HG03135 (cell line): Measurements from ENCODE around the gene ST3GAL4.

Experiments
- ATAC-seq: cut with Tn5 transposase; IDR thresholded peaks from one replicate; pipeline ENCODE4 v1.9.1; 2021; ENCODE audit warnings: mild to moderate bottlenecking, moderate library complexity; ENCODE audit not compliant: unreplicated experiment

Gene ST3GAL4

DNA sequence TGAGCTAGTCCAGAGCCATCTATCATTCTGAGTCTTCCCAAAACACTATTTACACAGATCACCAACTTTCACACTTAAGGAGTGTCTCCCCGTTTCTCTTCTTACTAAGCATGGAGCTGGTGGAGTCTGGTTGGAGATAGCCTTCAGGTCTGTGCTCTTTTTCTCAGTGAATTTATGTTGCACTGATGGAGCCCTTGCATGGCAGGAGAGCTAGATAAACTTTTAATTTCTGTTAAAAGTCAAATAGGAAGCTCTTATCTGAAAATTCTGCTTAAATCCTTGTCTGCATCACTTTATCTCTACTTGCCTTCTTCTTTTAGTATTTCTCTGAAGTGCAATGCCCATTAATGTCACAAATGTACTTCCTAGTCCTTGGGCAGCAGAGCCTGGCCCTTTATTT lies 63.4 kb downstream of the ST3GAL4 start:
- no peak for ATAC-seq

DNA sequence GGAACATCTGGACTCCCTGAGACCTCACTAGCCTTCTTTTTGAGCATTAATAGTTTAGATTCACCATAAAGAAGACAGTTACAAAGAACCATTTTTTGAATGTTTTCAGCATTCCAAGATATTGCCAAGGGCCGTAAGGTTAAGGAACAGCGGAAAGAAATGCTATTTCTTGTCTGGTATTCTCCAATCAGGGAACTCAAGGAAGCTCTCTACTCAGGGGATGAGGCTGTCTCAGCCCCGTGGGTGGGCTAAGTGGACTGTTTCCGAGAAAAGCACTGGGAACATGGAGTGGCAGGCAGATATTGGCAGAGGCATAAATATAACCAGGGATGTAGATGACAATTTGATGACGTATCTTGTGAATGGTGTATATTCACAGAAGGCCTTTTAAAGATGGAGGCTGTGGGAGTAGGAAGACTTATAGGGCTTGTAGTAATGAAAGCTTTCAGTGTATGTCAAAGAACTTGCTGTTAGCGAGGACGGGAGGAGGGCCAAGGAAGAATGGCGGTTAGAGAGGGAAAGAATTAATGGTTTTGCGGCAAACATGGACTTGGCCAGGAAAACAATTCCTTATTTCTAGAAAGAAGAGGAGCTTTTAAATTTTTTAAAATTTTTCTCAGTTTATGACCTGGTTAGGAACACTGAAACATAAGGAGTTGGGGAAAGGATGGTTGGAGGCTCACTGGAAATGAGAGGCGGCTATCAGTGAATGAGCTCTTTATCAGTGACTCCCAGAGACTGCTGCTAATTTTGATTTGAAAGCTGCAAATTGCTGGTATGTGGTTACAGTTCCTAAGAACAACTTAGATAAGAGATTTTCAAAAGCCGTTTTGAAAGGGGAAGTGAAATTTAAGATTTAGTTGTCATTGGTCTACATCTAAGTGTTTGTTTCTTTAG lies 64.6 kb downstream of the ST3GAL4 start:
- peak; percentile 57 for ATAC-seq

DNA sequence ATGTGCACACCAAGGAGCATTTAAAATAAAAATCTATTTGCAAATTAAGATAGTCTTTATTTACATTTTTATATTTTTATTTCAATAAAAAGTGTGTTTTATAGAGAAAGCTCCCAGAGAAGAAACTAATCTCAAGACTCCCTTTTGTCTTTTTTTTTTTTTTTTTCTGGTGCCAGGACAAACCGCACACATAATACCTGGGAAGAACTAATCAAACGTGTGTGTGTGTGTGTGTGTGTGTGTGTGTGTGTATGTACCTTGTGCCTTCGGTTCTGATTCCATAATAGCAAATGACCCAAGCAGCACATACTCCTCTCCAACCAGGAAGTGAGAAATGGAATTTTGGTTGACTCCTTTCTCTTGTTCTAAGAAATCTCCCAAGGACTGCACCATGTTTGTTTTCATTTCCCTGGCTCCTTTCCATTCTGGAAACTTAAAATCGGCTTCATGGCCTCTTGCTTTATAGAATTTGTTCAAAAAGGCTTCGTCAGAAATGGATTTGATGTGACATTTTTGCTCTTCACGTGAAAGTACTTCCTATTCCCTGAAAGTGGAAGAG lies 65.3 kb downstream of the ST3GAL4 start:
- ATAC-seq, result no peak

DNA sequence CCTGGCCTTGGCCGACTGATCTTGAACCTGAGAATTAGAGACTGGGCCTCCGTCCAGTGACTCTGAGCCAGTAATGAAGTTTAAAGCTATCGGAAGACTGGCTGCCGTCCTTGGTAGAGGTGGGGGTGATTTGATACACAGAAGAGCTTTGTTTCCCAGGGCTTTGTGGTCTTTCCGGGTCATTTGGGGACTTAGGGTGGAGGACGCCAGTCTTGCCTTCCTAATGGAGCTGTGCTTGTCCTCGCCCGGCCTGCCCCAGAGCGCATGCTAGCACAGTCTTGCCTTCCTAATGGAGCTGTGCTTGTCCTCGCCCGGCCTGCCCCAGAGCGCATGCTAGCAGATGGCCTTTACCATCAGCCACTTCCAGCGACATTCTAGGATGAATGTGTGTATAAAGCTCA lies 65.8 kb downstream of the ST3GAL4 start:
- ATAC-seq, result no peak

DNA sequence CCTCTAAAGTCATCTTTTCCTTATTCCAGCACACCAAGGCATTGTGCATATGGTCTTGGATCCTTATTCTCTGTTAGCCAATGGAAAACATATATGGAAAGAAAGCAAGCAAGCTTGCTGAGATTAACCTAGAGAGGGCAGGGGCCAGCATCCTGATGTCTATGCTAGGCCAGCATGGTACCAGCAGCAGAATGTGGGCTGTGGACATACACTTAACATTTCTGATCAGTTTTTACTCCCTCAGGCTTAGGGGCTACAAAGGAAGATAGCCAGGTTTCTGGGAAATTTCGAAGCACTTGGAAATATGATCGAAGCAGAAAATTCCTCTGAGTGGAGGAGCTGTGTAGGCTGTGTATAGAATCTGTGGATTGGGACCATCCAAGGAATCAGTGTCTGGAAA lies 67.0 kb downstream of the ST3GAL4 start:
- ATAC-seq, result no peak

DNA sequence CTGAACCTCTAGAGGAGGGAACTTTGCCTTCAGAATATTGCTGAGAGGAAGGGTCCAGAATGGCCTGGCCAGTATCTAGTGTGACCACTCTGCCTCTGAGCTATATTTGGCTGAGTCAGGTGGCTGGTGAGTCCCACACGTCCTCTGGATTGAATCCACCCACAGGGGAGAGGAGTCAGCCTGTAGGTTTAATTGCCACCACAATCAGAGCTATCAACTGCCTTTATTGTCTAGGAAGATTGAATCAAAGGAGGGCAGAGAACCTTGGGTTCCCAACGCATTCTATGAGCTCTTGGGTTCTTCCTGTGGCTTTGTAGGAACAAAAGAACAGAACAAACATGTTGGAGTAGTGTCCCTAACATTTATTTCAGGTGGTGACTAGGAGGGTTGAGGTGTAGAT lies 67.7 kb downstream of the ST3GAL4 start:
- ATAC-seq, result no peak

DNA sequence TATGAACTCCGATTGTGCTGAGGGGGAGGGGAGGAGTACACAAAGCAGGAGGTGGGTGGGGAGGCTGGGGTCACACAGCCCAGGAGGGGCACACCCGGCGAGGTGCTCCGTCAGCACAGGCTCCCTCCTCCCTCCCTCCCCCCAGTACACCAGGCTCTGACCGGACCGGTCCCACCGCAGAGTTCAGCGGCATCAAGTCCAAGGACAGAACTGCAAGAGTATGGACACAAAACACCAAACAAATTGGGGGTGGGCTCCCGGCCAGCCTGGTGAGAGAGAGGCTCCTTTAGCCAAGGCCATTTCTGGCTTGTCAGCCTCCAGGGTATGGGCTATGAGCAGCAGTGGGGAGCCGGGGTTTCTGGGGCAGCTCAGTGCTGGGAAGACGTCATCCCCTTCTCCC lies 68.3 kb downstream of the ST3GAL4 start:
- no peak for ATAC-seq

DNA sequence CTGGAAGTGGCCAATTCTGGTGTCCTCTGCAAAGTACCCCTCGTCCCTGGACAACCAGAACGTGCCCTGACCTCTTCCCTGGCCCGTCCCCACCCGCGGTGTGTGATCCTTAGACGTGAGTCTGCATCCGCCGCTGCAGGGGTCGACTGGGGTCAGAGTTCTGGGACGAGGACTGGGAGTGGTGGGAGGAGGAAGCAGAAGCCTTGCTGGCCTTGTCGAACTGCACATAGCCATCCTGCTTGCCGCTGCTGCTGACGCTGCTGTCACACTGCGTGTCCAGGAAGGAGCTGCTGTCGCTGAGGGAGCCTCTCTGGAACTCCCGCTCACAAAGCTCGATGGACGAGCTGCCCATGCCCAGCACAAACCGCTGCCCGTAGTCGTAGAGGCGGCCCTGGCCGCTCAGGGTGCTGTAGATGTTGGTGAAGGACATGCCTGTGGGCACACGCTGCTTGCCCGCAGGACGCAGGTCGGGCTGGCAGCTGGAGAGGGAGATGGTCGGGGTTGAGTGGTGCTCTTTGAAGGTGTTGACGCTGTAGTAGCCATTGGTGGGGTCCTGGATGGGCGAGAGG lies 69.1 kb downstream of the ST3GAL4 start:
- no peak for ATAC-seq

DNA sequence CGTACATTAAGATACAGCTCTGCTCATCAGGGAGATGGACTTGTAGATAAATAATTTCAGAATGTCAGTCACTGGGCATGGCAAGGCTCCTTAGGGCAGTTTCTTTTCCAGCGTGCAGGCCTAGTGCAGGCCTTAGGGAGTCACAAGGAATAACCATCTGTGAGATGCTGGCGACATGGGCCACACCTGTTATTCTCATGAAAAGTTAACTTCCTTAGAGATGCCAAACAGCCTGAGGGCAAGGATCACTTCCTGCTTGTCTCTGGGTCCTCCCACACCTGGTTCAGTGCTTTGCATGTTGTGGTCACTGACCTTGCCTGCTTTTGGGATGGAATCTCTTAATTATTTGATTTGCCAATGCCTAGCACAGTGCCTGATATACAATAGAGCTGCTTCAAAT lies 70.6 kb downstream of the ST3GAL4 start:
- ATAC-seq, result no peak

DNA sequence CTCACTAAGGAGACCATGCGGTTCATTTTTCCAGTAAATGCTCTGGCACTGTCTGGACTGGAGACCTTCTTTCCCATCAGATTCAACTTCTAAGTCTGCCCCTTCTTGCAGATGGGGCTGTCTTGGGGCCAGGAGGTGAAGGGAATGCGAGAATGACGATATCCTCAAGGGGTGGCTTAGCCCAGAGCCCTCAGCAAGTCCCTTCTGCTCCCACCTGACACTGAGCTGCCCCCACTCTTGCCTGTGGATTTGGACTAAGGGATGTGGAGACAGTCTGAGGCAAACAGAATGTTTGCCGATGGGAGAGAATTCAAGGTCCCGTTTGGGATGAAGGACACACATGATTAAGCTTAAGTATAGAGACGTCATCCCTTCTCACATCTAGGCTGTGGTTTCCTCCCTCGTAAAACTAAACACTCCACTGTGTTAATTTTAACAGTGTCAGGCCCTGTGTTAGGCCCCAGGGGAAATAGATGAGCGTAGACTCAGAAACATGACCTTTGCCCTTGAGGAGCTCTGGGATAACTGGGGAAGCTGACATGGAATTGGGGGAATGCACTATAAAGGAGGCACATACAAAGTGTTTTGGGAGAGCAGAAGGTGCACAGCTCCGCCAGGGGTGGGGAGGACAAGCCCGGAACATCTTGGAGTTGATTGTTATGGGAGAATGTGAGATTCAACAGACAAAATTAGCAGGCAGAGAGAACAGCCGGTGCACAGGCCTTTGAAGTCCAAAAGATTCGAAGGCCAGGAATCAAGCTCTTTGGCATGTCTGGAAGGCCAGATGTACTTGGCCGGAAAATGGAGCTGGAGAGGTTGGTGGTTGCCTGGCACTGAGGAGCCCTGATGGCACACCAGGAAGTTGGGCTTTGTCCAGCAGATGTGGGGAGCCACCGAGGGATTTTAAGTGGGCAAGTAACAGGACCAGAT lies 71.6 kb downstream of the ST3GAL4 start:
- no peak for ATAC-seq

DNA sequence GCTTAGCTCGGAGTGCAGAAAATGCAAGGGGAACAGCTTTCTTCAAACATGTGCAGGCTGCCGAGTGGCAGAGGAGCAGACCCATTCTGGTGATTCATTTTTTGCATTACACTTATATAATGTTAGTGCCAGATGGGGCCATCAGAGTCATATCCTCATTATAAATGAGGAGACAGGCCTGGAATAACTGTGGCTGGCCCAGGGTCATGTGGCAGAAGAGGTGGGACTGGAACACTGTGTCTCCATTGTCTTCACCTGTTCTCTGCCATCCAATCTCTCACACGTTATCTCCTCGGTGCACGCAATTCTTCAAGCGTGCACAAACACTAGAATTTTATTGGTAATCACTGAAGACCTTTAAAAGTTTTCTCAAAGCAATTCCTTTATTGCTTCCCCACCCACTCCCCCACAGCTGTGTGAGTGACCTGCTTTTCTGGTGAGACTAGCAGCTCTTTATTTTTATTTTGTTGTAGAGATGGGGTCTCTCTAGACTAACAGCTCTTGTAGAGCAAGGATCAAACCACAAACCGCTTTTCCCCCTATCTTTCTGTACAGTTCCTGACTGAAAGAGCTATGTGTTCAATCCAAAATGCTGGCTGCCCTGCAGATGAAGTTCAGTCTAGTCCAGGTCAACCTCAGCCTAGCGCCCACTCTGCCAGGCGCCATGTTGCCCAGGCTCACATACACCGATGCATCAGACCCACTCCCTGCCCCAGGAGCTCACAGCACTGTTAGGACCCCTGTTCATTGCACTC lies 75.3 kb downstream of the ST3GAL4 start:
- no peak for ATAC-seq

DNA sequence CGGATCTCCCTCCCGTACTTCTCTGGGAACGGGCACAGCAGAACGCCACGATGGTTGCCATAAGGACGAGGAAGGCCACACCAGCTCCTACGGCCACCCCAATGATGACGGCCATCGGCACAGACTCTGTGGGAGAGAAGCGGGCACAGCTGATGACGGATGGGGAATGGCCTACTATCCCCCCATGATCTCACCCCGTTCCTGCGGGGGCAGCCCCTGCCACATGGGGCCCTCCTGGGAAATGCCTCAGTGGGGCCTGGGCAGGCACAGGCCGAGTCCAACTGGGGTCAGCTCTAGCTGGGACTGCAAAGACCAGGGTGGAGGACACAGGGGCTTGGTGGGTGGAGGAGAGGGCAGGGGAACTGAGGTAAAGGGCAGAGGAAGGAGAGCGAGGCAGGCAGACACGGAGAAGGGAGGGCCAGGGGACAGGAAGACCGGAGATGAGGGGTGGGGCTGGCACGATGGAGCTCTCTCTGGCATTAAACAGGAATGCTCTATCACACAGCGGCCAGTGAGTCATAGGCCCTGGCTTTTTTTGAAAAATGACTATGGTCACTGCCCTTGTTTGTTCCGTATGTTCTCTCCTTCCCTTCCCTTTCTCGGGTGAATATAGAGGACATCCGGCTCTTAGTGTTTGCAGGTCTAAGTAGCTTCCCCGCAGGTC lies 76.0 kb downstream of the ST3GAL4 start:
- ATAC-seq, result no peak

DNA sequence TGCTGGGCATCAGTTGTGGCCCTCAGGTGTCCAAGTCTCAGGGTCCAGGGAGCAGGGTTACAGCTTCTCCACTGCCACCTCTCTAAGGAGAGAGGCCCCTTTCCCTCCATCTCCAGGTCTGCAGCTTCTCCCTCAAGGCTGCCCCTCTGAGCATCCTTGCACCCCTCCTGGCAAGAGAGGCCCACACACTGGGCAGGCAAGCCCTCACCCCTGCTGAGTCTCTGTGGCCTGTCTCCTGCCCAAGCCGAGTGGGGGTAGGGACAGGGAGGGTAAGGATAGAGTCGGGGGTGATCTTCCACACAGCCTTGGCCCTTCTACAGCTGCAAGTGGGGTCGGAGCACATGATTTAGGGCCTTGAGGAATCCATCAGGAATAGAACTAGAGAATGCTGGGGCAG lies 76.6 kb downstream of the ST3GAL4 start:
- no peak for ATAC-seq

DNA sequence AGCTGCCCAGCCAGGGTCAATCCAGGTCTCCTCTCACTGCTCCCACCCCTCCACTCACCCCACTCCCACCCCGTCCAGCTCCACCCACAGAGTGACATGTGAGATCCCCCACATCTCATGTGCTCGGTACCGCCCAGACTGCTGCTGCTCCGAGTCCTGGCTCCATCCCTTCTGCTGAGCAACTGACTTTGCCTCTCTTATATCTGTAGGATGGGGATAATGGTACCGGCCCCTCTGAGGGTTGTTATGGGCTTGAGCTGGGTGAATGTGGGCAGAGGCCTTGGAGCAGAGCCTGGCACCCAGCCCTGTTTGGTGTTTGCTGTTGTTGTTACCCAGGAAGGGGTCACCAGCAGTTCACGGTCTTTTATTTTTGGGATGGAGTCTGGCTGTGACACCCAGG lies 77.0 kb downstream of the ST3GAL4 start:
- ATAC-seq, result no peak

DNA sequence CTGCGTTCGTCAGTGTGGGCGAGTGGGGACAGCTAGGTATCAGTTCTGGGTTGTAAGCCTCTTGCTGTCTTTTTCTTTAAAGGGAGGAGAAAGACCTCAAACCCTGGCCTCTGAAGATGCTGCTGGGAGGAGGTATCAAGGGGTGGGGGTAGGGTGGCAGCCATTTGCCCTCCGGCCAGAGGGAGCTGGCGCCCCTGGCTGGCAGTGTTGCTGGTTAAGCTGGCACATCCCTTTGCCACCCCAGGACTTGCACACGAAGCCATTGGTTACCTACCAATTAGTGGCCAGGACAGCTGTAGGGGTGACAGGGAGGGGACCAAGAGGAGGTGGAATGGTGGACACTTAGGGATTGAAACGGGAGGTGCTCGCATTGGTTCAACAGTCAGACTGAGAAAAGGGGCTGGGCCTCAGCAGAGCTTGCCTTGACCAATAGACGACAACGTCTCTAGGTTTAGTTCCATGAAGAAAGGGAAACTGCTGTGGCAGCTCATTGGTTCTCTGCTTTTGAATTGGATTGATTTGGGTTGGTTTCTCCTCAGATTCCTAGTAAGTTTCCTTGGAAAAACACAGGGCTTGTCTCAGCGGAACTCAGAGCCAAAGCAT lies 77.9 kb downstream of the ST3GAL4 start:
- no peak for ATAC-seq

DNA sequence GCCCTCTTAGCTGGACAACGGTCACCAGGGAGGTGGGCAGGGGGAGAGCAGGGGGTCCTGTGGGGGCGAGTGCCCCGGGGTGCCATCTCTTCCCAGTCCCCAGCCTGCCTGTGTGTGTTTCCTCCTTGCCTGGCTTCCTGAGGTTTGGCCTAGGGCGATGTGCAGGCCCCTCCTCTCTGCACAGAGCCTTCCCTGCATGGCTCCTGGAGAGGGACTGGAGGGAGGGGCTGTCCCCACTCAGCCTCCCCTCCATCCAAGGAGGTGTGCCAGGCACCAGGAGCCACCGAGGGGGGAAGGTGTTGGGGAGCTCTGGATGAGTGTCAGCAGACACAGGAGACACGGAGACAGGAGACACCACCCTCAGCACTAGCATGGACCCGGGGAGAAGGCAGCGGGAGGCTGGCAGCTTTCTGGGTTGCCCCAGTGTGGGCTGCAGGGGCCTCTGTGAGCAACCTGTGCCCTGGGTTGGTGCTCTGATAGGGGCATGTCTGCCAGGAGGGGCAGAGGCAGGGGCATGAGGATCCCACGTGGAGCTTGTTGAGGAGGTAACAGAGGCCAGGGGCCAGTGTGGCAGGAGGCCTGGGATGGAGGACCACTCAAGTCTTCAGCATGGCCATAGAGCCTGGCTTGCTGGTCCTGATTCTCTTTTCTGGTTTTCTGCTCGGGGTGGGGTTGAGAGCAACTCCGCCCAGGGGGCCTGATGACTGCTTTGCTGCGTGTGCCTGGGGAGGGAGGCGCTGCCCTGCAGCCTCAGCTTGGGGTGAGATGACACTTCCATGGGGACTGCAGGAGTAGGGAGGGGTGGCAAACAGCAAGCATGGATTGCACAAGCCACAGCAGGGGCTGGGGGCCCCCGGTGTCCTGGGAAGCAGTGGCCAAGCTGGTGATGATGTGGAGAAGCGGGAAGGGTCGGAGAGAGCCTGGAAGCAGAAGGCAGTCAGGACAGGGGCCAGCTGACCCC lies 78.8 kb downstream of the ST3GAL4 start:
- no peak for ATAC-seq

DNA sequence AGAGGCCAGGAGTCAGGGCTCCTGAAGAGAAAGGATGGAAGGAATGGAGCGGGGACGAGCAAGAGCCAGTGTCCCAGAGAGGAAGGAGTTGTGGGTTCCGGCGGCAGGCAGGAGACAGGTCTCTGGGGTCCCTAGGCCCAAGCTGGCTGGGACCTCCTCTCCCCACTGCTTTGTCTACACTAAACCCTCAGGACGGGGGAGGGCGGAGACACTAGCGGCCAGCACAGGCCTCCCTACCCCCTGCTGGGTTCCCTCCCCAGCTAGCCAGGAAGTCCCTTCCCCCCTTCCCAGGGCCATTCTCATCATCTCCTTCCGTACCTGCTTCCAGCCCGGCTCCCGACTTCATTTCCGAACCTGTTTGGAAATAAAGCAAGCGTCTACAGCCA lies 79.5 kb downstream of the ST3GAL4 start:
- no peak for ATAC-seq

DNA sequence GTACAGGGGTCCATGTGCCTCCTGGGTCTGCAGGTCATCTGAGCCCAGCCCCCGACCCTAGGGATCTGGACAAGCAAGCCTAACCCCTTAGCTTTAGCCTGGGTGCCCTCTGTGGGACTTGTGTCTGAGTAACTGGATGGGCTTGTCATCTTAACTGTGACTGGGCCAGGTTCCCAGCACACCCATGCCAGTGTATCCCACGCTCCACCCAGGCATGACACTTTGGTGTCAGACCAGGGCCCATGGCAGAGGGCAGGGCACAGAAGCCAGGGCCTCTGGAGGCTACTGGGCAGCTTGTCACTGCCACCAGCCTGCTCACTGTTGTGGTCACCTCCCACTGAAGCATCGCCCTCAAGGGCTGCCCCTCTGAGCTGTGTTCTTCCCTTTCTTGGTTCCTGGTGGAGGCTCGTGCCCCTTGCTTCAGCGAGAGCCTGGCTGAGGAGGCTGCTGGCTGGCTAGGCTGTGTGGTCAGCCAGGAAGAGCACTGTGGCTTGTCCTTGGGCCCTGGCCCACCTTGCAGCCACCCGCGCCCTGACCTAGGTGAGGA lies 80.8 kb downstream of the ST3GAL4 start:
- no peak for ATAC-seq
